ENCODE results near the gene CHST2. TPM values are rescaled to one million over a fixed set of nuclear protein-coding genes. Genes with fewer than 3 reads are reported as not detected.

CHST2 gene
- total RNA-seq, 1 donor, result 6.7 TPM

DNA sequence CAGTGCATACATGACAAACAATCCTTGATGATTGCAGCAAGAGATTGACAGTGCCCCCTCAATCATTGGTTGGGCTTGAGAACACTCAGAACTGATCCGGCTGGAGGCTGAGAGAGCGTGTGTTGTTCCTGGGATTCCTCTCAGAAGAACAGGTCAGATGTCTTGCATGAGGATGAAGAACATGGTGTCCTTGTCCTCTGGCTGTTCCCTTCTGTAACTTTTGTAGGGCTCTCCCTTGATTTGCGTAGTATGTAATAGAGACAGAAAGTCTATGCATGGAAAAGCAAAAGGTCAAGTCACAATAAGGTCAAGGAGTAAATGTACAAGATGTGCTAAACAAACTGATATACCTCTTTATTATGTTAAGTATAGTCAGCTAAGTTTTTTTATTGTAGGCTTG, 8.2 kb downstream of the CHST2 start:
- DNase-seq (ENCODE audit: low read depth in 2 of 3, low spot score in 2 of 3), result no peak

DNA sequence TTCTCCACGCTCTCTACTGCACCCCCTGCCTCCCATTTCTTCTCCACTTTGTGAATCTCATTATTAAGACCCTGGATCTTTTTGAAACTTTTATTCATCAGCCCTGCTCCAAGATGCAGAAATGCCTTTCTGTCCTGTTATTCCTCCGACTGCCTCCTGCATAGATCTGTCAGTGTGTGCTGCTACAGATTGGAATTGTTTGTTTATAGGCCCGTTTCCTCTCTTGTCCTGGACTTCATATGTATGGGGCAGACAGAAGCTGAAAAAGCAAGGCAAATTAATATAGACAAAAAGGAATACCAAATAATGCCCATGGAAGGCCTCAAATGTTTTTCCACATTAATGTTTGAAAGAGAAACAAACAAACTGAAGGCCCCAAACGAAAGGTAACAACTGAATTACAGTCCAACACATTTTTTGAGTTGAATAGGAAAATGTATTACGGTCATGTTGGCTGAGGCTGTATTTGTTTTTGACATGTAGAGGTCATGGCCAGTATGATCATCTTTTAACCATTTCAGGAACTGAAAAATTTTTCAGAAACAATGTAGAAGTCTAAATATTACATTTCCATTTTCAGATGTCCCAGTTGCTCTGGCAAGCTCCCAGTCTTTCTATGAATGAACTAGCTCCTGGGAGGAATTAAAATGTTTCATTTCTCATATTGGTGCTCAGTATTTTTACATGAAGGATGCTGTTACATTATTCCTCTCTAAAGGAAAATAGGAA, 8.8 kb downstream of the CHST2 start:
- DNase-seq (ENCODE audit: low read depth in 2 of 3, low spot score in 2 of 3), result no peak

DNA sequence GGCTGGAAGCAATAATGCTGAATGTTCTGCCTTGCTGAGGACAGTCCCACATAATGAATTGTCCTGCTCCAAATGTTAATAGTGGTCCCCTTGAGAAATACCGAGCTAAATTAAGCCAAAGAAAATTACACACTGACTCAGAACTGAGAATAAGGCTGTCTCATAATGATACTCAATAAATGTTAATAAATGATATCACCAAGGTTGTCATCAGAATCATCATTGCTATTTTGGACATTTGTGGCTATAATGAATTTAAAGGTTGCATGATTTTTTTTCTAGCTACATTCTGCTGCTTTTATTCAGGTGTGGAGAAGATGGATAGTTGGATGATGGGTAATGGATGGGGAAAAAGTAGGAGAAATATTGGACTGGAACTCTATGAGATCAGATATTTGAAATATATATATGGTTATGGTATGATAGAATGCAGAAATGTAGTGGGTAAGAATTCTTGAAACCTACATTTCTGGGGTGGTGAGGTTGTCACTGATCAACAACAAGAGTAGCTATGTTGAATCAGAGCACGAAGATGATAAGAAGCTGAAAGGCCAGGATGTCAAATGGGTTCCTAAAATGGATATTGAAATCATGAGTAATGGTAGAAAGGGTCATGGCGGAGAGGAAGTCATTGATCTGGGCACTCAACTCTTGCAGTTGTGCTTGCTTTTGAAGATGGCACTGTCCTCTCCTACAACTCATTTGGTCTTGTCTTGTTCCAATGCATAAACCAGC, 12.8 kb downstream of the CHST2 start:
- DNase-seq (ENCODE audit: low read depth in 2 of 3, low spot score in 2 of 3), result no peak

DNA sequence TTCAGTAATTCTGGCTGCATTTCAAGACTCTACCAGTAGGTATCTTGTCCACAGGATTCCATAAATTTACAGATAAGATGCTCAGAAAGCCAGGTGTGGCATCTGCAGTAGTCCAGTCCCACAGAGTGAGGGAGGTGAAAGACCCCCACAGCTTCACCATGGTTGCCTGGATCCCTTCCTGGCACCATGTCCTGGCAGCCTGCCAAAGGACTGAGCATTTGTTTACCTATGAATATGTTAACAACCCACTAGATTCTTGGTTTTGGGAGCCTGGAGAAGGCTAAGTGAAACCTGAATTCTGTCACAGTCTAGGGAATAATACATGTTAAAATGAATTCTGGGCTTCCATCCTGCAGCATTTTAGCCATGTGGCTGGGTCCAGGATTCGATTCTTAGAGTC, 14.9 kb downstream of the CHST2 start:
- DNase-seq (ENCODE audit: low read depth in 2 of 3, low spot score in 2 of 3), result no peak

DNA sequence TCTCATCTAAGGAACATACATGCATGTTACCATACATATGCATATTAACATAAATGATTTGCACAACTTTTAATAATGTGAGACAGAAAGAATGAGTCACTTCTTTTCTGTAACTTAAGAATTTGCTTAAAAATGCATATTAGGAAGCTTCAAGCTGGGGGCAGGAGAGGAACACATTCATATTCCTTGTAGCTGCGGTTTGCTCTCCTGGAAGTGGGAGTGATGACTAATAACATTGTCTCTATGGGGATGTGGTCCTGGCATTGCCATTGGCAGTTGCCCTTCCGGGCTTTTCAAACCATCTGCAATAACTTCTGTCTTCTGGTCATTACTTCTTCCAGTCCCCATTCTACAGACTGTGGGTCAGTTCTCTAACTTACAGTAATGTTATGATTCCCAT, 15.6 kb downstream of the CHST2 start:
- no peak for DNase-seq (ENCODE audit: low read depth in 2 of 3, low spot score in 2 of 3)

DNA sequence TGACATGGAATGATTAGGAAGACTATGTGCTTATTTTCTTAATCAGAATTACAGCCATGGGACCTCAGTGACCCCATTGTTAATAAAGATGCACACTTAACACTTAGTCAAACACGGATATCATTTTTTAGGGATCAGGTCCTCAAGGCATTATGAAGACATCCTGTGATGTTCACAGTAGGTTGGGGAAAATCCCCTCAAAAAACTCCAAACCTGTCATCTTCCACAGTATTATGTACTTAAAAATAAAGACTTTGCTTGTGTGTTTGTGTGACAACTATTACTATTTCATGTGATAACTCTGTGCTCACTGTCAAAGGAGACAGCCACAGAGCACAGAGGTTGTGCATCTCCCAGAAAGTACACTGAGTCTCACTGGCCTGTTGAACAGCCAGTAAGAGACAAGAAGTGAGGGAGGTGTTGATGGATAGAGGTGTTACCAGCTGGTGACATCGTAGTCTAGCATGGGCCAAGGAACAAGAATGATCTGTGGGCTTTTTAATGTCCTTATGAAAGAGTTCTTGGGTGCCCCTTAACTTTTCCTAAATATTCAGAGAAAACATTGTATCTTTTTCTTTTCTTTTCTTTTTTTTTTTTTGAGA, 18.0 kb downstream of the CHST2 start:
- no peak for DNase-seq (ENCODE audit: low read depth in 2 of 3, low spot score in 2 of 3)

DNA sequence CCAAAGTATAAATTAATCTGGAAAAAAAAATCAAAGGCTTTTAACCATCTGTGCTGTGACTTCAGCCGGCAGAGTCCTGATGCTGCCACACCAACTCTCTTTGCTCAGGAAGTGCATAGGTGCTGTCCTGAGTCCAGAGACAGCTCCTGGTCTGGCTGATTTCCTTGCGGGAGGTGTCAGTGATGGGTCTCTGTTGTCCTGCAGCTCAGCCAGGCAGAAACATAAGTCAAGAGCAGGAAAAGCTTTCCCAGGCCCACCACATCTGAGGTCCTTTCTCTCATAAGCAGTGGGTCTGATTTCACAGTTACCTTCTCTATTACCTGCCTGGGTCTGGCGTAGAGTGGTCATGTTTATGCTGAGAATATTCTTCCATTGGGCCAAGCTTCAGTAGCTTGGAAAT, 19.4 kb downstream of the CHST2 start:
- no peak for DNase-seq (ENCODE audit: low read depth in 2 of 3, low spot score in 2 of 3)

DNA sequence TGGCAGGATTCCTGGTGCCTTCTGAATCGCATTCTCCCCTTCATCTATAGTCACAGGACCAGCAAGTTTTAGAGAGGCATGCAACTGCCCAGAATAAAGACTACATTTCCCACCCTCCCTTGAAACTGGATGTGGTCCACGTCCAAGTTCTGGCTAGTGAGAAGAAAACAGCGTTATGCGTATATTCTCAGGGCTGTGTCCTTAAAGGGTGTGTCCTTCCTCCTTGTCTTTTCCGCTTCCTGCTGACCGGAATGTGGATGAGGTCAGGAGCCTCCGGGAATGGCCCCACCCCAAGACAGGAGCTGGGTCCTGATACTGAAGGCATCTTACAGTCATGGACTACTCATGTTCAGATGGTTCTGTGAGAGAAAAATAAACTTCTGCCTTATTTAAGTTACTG, 20.2 kb downstream of the CHST2 start:
- DNase-seq (ENCODE audit: low read depth in 2 of 3, low spot score in 2 of 3), result no peak

DNA sequence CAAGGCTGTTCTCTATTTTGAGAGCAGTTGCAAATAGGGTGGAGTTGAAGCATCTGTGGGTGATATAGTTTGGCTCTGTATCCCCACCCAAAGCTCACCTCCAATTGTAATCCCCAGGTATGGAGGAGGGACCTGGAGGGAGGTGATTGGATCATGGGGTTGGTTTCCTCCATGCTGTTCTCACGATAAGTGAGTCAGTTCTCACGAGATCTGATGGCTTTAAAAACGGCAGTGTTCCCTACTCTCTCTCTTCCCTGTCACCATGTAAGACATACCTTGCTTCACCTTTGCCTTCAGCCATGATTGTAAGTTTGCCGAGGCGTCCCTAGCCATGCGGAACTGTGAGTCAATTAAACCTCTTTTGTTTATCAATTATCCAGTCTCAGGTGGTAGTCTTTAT, 21.0 kb downstream of the CHST2 start:
- DNase-seq (ENCODE audit: low read depth in 2 of 3, low spot score in 2 of 3), result no peak

DNA sequence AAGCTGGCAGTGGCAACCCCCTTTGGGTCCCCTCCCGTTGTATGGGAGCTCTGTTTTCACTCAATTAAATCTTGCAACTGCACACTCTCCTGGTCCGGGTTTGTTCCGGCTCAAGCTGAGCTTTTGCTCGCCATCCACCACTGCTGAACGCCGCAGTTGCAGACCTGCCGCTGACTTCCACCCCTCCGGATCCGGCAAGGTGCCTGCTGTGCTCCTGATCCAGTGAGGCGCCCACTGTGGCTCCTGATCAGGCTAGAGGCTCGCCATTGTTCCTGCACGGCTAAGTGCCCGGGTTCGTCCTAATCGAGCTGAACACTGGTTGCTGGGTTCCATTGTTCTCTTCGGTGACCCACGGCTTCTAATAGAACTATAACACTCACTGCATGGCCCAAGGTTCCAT, 22.8 kb downstream of the CHST2 start:
- DNase-seq (ENCODE audit: low read depth in 2 of 3, low spot score in 2 of 3), result no peak

DNA sequence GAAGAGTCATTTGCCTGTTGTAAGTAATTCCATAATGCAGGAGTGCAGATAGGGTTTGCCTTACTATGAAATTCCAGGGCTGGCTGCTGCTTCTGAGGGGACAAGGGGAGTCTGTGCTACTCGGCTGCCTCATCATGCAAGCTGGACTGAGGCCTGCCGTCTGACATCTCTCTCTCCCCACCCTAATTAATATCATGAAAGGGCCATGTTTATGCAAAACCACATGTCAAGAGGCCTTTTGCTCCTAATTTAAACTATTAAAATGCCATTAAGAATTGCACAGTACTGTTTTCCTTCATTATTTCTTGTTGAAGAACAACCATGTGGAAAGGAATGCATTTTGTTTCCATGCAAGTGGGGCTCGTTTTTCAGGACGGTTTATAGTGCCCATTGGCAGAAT, 26.3 kb downstream of the CHST2 start:
- no peak for DNase-seq (ENCODE audit: low read depth in 2 of 3, low spot score in 2 of 3)

DNA sequence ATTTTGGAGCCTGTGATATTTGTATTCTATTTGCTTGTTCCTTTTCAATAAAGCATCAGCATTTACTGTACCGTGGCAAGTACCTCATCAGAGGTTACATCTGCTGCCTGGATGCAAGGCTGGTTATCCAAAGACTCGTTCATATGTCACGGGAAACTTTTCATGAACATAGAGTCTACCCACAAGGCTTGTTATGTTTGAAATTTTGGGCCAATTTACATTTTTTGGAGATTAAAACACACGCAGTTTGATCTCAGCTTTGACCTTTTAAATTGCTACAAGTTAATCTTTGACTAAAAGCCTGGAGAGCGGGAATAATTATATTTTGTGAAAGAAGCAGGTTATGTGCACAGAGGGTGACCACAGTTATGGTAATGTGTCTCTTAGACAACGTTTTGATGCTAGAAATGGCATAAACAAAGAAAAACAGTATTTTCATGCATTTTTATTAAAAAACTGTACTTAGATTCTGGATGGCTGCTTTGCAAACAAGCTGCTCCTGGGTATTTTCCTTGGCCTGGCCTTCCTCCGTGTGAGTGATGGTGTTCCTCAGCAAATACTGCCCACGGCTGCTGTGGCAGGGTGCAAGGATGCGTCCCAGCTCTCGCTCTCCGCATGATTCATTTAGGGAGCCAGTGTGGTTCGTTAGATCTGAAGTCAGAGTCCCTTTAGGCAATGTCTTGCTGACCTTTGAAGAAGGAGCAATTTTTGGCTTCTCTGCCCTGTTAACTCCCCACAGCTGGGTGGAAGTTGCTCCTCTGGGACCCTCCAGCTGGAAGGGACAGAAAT, 27.1 kb downstream of the CHST2 start:
- no peak for DNase-seq (ENCODE audit: low read depth in 2 of 3, low spot score in 2 of 3)

DNA sequence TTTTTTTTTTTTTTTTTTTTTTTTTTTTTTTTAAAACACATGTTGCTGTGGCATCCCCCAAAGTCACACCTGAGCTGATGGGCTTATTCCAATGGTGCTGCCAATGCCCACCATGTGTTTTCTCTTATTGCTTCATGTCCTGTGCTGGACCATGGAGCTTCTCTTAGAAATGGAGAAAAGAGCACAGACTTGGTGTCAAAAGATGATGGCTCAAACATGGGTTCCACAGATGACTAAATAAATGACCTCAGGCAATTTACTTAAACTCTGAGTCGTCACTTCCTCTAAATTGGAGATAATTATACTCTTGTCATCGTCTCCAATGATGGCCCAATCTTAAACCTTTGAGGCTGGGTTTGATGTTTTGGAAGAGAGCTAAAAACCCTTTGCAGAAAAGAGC, 28.1 kb downstream of the CHST2 start:
- DNase-seq (ENCODE audit: low read depth in 2 of 3, low spot score in 2 of 3), result no peak

DNA sequence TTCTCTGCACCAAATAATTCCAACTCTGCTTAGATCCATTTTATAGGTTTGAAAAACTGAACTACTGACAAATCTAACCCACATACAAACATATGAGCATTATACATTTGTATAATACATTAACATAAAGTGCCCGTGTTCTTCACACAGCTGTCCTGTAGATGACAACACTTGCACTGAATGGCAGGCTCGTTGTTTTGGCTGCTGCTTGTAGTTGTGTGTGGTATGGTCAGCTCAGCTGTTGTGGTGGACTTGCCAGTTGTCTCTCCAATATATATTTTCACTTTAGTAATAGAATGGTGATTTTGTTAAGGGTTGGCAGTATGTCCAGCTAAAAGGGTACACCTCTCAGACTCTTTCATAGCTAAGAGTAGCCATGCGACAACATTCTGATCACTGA, 30.5 kb downstream of the CHST2 start:
- no peak for DNase-seq (ENCODE audit: low read depth in 2 of 3, low spot score in 2 of 3)

DNA sequence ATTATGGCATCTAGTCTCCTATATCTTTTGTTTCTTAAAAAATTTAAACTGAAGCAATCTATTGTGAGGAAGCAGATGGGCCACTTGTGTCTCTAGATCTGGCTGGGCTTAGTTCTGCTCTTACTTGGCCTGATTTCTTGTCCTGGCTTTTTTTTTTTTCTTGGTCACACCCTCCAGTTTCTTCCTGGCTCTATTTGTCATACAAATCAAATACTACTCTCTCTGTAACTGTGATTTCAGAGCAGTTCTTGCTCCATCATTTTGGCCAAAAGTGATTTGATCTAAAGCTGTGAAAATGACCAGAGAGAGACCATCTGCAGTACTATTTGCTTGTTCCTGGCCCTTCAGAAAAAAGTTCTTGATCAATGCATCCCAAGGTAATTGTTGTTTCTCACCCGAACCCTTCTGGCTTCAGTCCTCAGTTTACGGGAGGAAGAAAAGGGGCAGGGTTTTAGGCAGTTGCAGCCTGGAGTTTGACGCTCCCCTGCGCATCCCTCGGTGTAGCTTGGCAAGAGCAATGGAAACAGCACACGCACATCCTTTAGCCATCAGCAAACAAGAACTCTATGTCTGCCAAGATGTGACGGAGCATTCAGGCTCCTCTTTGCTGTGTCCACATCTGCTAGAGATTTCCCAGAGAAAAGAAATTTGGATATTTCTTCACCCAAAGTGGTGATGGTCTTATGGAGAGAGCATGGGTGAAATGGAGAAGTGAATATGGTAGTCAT, 31.6 kb downstream of the CHST2 start:
- no peak for DNase-seq (ENCODE audit: low read depth in 2 of 3, low spot score in 2 of 3)

DNA sequence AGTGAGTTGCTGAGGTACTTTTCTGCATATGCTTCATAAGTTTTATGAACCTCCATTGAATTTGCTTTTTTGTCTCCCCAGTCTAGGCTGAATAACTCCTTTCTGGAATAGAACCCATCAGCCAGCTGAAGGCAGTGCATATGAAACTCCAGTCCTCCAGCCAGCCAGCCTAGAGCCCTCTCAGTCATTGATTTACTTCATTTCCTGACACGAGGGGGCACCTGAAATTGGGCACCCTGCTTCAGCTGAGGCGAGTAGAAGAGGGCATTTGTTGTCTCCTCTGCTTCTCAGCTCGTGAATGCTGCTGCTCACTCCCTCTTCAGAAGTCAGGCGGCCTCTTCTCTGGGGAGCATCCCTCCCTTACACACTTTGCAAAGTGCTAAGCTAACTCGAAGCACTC, 32.5 kb downstream of the CHST2 start:
- no peak for DNase-seq (ENCODE audit: low read depth in 2 of 3, low spot score in 2 of 3)

DNA sequence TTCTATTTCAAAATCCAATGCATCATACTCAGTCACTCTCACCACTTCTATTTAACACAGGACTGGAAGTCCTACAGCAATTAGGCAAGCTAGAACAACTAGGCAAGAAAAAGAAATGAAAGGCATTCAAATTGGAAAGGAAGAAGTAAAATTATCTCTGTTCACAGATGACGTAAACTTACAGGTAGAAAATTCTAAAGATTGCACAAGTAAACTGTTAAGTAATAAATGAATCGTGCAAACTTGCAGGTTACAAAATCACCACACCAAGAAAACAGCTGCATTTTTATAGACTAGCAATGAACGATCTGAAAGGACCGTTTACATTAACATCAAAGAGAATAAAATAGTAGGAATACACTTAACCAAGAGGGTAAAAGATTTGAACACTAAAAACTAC, 36.2 kb downstream of the CHST2 start:
- DNase-seq (ENCODE audit: low read depth in 2 of 3, low spot score in 2 of 3), result no peak

DNA sequence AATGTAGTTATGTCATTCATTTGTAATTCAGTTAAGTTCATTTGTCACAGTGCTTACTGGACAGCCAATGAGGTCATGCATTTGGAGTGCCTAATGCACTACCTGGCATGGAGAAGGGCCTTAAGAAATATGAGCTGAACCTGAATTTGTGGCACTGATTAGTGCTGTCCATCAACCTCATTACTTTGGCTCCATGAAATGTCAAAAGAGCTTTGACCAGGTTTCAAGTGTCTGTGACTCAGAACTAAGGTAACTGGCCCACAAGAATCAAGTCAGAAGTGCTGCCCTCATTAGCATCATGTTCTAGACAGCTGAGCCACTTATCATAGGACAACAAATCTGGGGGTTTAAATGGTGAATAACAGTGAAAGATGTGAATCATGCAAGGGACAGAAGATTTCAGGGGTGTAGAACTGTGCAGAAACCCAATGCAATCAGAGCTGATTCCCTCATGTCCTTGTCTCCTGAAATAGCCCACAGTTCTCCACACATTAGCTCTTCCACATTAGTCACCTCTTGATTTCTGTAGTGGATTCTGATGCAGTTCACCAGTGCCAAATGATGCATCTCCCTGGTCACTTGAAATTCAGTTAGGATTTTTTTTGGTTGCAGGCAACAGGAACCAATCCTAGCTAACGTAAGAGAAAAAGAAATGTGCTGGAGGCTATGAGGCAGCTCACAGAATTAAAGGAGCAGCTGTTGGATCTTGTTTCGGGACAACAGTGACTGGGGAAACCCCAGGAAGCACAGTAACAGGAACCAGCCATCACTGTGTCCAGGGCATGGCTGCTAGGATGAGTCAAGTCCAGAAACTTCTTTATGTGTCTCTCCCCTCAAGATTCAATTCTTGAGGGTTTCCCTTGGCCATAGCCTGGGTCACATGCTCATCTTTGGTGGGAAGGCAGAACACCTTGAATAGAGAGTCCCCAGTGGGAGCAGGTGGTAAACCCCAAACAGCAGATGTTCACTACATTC, 38.7 kb downstream of the CHST2 start:
- no peak for DNase-seq (ENCODE audit: low read depth in 2 of 3, low spot score in 2 of 3)

DNA sequence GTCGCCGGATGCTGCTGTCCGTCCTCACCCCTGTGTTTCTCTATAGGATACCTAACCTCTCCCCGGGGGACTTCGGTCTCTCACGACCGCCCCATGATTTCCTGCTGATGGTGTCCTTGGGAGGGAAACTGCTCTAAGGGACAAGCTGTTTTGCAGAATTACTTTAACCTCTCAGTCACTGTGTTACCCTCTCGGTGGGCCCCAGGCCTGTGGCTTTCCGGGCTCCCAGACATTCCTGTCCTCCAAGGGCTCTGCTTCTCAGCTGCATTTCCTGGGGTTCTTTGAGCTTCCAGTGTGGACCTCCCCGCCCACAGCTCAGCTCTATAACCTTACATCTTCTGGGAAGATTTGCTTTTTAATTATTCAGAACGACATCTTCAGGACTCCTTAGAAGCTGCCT, 40.9 kb downstream of the CHST2 start:
- no peak for DNase-seq (ENCODE audit: low read depth in 2 of 3, low spot score in 2 of 3)
